ENCODE measurements around the gene ZNF121. TPM values are rescaled to one million over a fixed set of nuclear protein-coding genes. Genes with fewer than 3 reads are reported as not detected.

ZNF121 gene
- total RNA-seq, 2 experiments from 2014 or later: 79.9 to 85.5 TPM

DNA sequence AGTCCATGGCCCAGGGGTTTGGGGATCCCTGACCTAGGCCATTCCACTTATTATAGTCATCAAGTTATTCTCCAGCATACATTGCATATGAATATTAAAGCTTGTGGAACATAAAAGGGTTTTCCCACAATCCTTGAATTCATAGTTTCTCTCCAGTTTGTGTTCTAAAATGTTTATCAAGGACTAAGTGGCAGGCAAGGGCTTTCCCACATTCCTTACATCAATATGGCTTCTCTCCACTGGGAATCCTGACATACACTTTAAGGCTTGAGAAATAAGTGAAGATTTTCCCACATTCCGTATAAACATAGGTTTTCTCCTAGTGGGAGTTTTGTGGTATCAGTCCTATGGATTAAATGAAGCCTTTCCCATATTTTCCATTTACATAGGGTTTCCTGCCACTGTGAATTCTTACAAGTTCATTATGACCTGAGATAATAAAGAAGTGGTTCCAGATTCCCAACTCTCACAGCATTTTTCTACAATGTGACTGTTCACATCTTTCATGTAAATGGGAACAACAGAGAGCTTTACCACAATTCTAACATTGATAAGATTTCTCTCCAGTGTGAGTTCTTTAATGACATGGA lies 60.3 kb downstream of the ZNF121 start:
- ATAC-seq: no peak
- POLR2A ChIA-PET: no interaction called here
- CTCF ChIA-PET: no interaction called here
- Mint-ChIP-seq H3K27ac (no peak overlapping the region), H3K4me1 (ENCODE audit: low read depth) (no peaks in the 10 kb centered on the region), H3K4me3 (no peak overlapping the region), H3K36me3 (ENCODE audit: low read depth) (peaks cover 66% of the 10 kb centered on the region), H3K9me3 (peaks cover 61% of the 10 kb centered on the region), H3K27me3 (no peaks in the 10 kb centered on the region)
- intact Hi-C loops (cut with micrococcal nuclease): no loop called here
- TF ChIP-seq, protein P1, sequence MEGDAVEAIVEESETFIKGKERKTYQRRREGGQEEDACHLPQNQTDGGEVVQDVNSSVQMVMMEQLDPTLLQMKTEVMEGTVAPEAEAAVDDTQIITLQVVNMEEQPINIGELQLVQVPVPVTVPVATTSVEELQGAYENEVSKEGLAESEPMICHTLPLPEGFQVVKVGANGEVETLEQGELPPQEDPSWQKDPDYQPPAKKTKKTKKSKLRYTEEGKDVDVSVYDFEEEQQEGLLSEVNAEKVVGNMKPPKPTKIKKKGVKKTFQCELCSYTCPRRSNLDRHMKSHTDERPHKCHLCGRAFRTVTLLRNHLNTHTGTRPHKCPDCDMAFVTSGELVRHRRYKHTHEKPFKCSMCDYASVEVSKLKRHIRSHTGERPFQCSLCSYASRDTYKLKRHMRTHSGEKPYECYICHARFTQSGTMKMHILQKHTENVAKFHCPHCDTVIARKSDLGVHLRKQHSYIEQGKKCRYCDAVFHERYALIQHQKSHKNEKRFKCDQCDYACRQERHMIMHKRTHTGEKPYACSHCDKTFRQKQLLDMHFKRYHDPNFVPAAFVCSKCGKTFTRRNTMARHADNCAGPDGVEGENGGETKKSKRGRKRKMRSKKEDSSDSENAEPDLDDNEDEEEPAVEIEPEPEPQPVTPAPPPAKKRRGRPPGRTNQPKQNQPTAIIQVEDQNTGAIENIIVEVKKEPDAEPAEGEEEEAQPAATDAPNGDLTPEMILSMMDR (IDR thresholded peaks at IDR 0.05): no peak
- DNase-seq: no peak

Other genes with a start within 250 kb of the ZNF121 start
- 1 to 10 TPM; 1.6 to 1.9 TPM for gene ZNF177, start 221.5 kb downstream of the ZNF121 start, total RNA-seq
- gene ZNF266, start 148.9 kb downstream of the ZNF121 start, total RNA-seq: 10 to 100 TPM; 23.5 to 26.8 TPM
- gene ZNF560, start 85.9 kb downstream of the ZNF121 start, total RNA-seq: under 1 TPM; 0.11 to 0.16 TPM
- 10 to 100 TPM; 13.5 to 13.6 TPM for gene ZNF426, start 45.9 kb downstream of the ZNF121 start, total RNA-seq
- gene ZNF561, start 36.7 kb upstream of the ZNF121 start, total RNA-seq: 10 to 100 TPM; 23.1 to 24.2 TPM
- gene ZNF562, start 90.6 kb upstream of the ZNF121 start, total RNA-seq: 10 to 100 TPM; 34.0 to 38.6 TPM
- 1 to 10 TPM; 5.1 to 6.1 TPM for gene ZNF846, start 184.2 kb upstream of the ZNF121 start, total RNA-seq
- gene FBXL12, start 234.6 kb upstream of the ZNF121 start, total RNA-seq: 10 to 100 TPM; 24.2 to 26.7 TPM
- 100 to 1,000 TPM; 313 to 321 TPM for gene UBL5, start 243.4 kb upstream of the ZNF121 start, total RNA-seq